HG02588 (cell line): ENCODE data around the gene DFFB.

Experiments
- ATAC-seq: cut with Tn5 transposase; IDR thresholded peaks from one replicate; pipeline ENCODE4 v1.9.1; 2021; ENCODE audit warnings: mild to moderate bottlenecking, moderate library complexity; ENCODE audit not compliant: unreplicated experiment

The DFFB gene

GRCh38 chr1:3869751-3870301 is 12.6 kb downstream of the DFFB start:
- ATAC-seq = no peak

- ATAC-seq = no peak
Measured at GRCh38 chr1:3871451-3871805, 14.2 kb downstream of the DFFB start.

- no peak for ATAC-seq
Measured at GRCh38 chr1:3872546-3872945, 15.3 kb downstream of the DFFB start.

GRCh38 chr1:3874736-3875135 is 17.5 kb downstream of the DFFB start:
- ATAC-seq = no peak

GRCh38 chr1:3876716-3877115 is 19.4 kb downstream of the DFFB start:
- ATAC-seq = no peak

GRCh38 chr1:3879099-3879498 is 21.8 kb downstream of the DFFB start:
- ATAC-seq = no peak

GRCh38 chr1:3879787-3880428 is 22.6 kb downstream of the DFFB start:
- no peak for ATAC-seq

- ATAC-seq = no peak
Measured at GRCh38 chr1:3880429-3881192, 23.3 kb downstream of the DFFB start.

GRCh38 chr1:3881193-3881480 is 23.9 kb downstream of the DFFB start:
- no peak for ATAC-seq

GRCh38 chr1:3883194-3883925 is 26.1 kb downstream of the DFFB start:
- ATAC-seq = no peak

GRCh38 chr1:3884966-3885365 is 27.7 kb downstream of the DFFB start:
- ATAC-seq = no peak

- no peak for ATAC-seq
Measured at GRCh38 chr1:3885611-3886010, 28.3 kb downstream of the DFFB start.

GRCh38 chr1:3886106-3886670 is 28.9 kb downstream of the DFFB start:
- no peak for ATAC-seq

- ATAC-seq = no peak
Measured at GRCh38 chr1:3886691-3887090, 29.4 kb downstream of the DFFB start.

GRCh38 chr1:3888301-3888700 is 31.0 kb downstream of the DFFB start:
- ATAC-seq = no peak

- no peak for ATAC-seq
Measured at GRCh38 chr1:3889936-3890335, 32.7 kb downstream of the DFFB start.

GRCh38 chr1:3890389-3891328 is 33.4 kb downstream of the DFFB start:
- no peak for ATAC-seq

GRCh38 chr1:3891329-3891865 is 34.1 kb downstream of the DFFB start:
- no peak for ATAC-seq

GRCh38 chr1:3892748-3893147 is 35.5 kb downstream of the DFFB start:
- no peak for ATAC-seq

GRCh38 chr1:3893190-3893589 is 35.9 kb downstream of the DFFB start:
- no peak for ATAC-seq
